Frontal cortex (tissue), 4 donors: ENCODE measurements around the gene PRRC2B. TPM values are rescaled to one million over a fixed set of nuclear protein-coding genes. Genes with fewer than 3 reads are reported as not detected.
"Not testable (repeated sequence)": the region's sequence is repeated elsewhere in the genome, so short reads cannot be mapped to it uniquely, and the experiment has no call there.

ENCODE experiments used
- DNase-seq, 2 donors: peaks; one replicate each; pipeline ENCODE4 v3.0.0; 2012; ENCODE audit warnings: low spot score in 2 of 2
- FAIRE-seq: peaks from 2 replicates; lab custom pipeline; 2012; peaks lifted over from hg19 to GRCh38; lab: Jason Lieb, UNC
- total RNA-seq: library from RNA; depleted of rRNA; stranded (reverse); fragments of >200 nt; gene quantifications from one replicate; pipeline ENCODE4 v1.2.3, GENCODE V29; 2014
- donor health status: control.
- donor health status: control.
- donor health status: control.

The PRRC2B gene
- total RNA-seq, 1 donor from 2014 or later, result 117 TPM

GRCh38 chr9:131499254-131499767 is 105.4 kb downstream of the PRRC2B start:
- no peak for FAIRE-seq
- DNase-seq, result no peak

- no peak for FAIRE-seq
- no peak for DNase-seq
Observed at GRCh38 chr9:131500377-131500776, 106.5 kb downstream of the PRRC2B start.

GRCh38 chr9:131500939-131501541 is 107.2 kb downstream of the PRRC2B start:
- no peak for FAIRE-seq

GRCh38 chr9:131502781-131503625 is 109.1 kb downstream of the PRRC2B start, which contains the start of gene POMT1:
Gene POMT1, plus strand, starts transcription at chr9:131502918. Its CDS starts 1,301 bp downstream, at chr9:131504219.
- DNase-seq (peak; percentile 94 to 95), FAIRE-seq (no peak)

More at GRCh38 chr9:131500939-131501541, 107.2 kb downstream of the PRRC2B start:
- DNase-seq, result no peak

GRCh38 chr9:131503626-131504465 is 110.0 kb downstream of the PRRC2B start:
- FAIRE-seq, result no peak

GRCh38 chr9:131505012-131505411 is 111.1 kb downstream of the PRRC2B start:
- DNase-seq, result no peak
- no peak for FAIRE-seq

More at GRCh38 chr9:131503626-131504465, 110.0 kb downstream of the PRRC2B start:
- DNase-seq, result no peak

- FAIRE-seq, result no peak
- no peak for DNase-seq
Observed at GRCh38 chr9:131511416-131511815, 117.5 kb downstream of the PRRC2B start.

- FAIRE-seq, result no peak
Observed at GRCh38 chr9:131511880-131512279, 118.0 kb downstream of the PRRC2B start.

GRCh38 chr9:131513177-131513576 is 119.3 kb downstream of the PRRC2B start:
- DNase-seq (no peak), FAIRE-seq (no peak)

More at GRCh38 chr9:131511880-131512279, 118.0 kb downstream of the PRRC2B start:
- DNase-seq, result no peak

GRCh38 chr9:131515559-131516031 is 121.7 kb downstream of the PRRC2B start:
- FAIRE-seq, DNase-seq: not testable (repeated sequence)

- DNase-seq (no peak), FAIRE-seq (no peak)
Observed at GRCh38 chr9:131516100-131516499, 122.2 kb downstream of the PRRC2B start.

GRCh38 chr9:131516930-131517329 is 123.0 kb downstream of the PRRC2B start:
- DNase-seq (no peak), FAIRE-seq (no peak)

- DNase-seq, result peak; percentile 54 to 61
- no peak for FAIRE-seq
Observed at GRCh38 chr9:131517761-131518190, 123.9 kb downstream of the PRRC2B start.

GRCh38 chr9:131518553-131518952 is 124.7 kb downstream of the PRRC2B start:
- FAIRE-seq, result no peak
- DNase-seq, result no peak

GRCh38 chr9:131520503-131520902 is 126.6 kb downstream of the PRRC2B start:
- DNase-seq (no peak), FAIRE-seq (no peak)

- FAIRE-seq (no peak), DNase-seq (no peak)
Observed at GRCh38 chr9:131521203-131521602, 127.3 kb downstream of the PRRC2B start.

- DNase-seq, result no peak
- no peak for FAIRE-seq
Observed at GRCh38 chr9:131521822-131522221, 127.9 kb downstream of the PRRC2B start.

- DNase-seq (no peak), FAIRE-seq (no peak)
Observed at GRCh38 chr9:131522257-131523085, 128.6 kb downstream of the PRRC2B start.

- FAIRE-seq, result no peak
Observed at GRCh38 chr9:131523086-131523388, 129.2 kb downstream of the PRRC2B start.

More at GRCh38 chr9:131523086-131523388, 129.2 kb downstream of the PRRC2B start:
- DNase-seq, result no peak
